Kidney (tissue), 14 donors: ENCODE data around the gene EXPH5. TPM values are rescaled to one million over a fixed set of nuclear protein-coding genes. Genes with fewer than 3 reads are reported as not detected.

Experiments used
- DNase-seq, 5 donors: peaks; one replicate each; pipeline ENCODE4 v3.0.0-alpha.2; 2013 to 2020
- FAIRE-seq: peaks from 2 replicates; lab custom pipeline; 2012; peaks lifted over from hg19 to GRCh38; lab: Jason Lieb, UNC
- H3K27ac ChIP-seq, 2 donors: one replicate each; pipeline ENCODE4 v1.7.0; 2013; ENCODE audit warnings: low read depth in 2 of 2, low read length in 2 of 2, inconsistent platforms in 1 of 2
- H3K27me3 ChIP-seq: one replicate; pipeline ENCODE4 v1.7.1; 2013; ENCODE audit warnings: low read length, inconsistent platforms; ENCODE audit not compliant: control insufficient read depth, insufficient read depth
- H3K36me3 ChIP-seq, 3 donors: one replicate each; pipeline versions ENCODE4 v1.7.0 to v1.7.1; 2013; ENCODE audit warnings: low read length in 3 of 3, control low read depth in 1 of 3, inconsistent platforms in 1 of 3; ENCODE audit not compliant: insufficient read depth in 3 of 3, control insufficient read depth in 2 of 3
- H3K4me1 ChIP-seq, 3 donors: one replicate each; pipeline versions ENCODE4 v1.7.0 to v1.7.1; 2013; ENCODE audit warnings: low read length in 3 of 3, inconsistent platforms in 1 of 3, low read depth in 1 of 3; ENCODE audit not compliant: control insufficient read depth in 2 of 3, insufficient read depth in 2 of 3
- H3K4me3 ChIP-seq, 3 donors: one replicate each; pipeline versions ENCODE4 v1.7.0 to v1.8.1; 2013; ENCODE audit warnings: low read length in 3 of 3, control low read depth in 1 of 3, inconsistent platforms in 1 of 3
- H3K9ac ChIP-seq, 3 donors: one replicate each; pipeline versions ENCODE4 v1.7.0 to v1.7.1; 2013; ENCODE audit warnings: low read length in 3 of 3, control low read depth in 1 of 3, inconsistent platforms in 1 of 3
- H3K9me3 ChIP-seq, 3 donors: one replicate each; pipeline versions ENCODE4 v1.7.0 to v1.7.1; 2013; ENCODE audit warnings: low read length in 3 of 3, control low read depth in 1 of 3, inconsistent platforms in 1 of 3; ENCODE audit not compliant: control insufficient read depth in 2 of 3, insufficient read depth in 1 of 3
- intact Hi-C: fragments of 100-400 bp; cut with DNase I; formaldehyde crosslinking; loops from one replicate; pipeline ENCODE4 v1.11.1; 2022
- polyA plus RNA-seq: library from polyadenylated mRNA; stranded (reverse); fragments of 350-450 nt; fragmentation: Illumina TruSeq; extraction: RNeasy Lipid Tissue Mini Kit (QIAGEN cat#74804); gene quantifications from one replicate; pipeline ENCODE4 v1.2.3, GENCODE V29; 2014; ENCODE audit warnings: low read depth, low replicate concordance; ENCODE audit not compliant: insufficient read depth
- total RNA-seq: library from RNA; stranded (reverse); fragmentation: NEBNext Ultra II Directional; extraction: Animal tissue kit (Norgen Biotek cat#: 25700); gene quantifications from one replicate; pipeline ENCODE4 v1.2.1, GENCODE V29; 2021
- TF ChIP-seq, protein P1 (sequence below): IDR thresholded peaks from 3 replicates; pipeline ENCODE4 v1.5.1; 2012; ENCODE audit warnings: mild to moderate bottlenecking, moderate library complexity, borderline replicate concordance; ENCODE audit not compliant: insufficient read depth; ENCODE audit errors: extremely low read depth
- donor health status: control.
- donor health status: control.
- donor health status: control.
- donor health status: control.
- donor health status: control.
- donor health status: DM: yes; HTN: yes; CAD: no.
- donor health status: Normal renal cell carcinoma (clear cell type).

Gene EXPH5
- total and polyA plus RNA-seq, 2 donors from 2014 or later = 2.2 to 9.5 TPM

DNA sequence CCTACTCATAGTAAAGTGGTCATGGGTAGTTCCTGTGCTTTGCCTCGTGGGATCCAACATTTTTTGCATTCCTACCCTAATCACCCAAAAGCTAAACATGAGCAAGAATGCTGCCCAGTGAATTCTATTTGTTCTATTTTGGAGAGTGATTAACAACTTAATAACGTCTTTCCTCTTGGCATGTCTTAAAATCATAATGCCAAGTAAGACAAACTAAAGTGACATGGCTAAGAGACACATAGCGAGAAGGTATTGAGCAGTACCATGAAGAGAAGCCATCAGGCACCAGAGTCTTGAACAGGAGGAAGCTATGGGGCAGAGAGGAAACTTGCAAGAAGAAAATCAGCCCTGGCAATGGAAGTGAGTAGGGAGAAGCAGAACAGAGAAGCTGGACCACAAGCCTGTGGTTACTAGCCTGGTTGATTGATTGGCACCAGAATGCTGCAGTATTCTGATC, 32.0 kb downstream of the EXPH5 start:
- H3K36me3 ChIP-seq = no peaks in the 10 kb centered on the region
- intact Hi-C loops = no loop called here
- TF ChIP-seq, protein P1, sequence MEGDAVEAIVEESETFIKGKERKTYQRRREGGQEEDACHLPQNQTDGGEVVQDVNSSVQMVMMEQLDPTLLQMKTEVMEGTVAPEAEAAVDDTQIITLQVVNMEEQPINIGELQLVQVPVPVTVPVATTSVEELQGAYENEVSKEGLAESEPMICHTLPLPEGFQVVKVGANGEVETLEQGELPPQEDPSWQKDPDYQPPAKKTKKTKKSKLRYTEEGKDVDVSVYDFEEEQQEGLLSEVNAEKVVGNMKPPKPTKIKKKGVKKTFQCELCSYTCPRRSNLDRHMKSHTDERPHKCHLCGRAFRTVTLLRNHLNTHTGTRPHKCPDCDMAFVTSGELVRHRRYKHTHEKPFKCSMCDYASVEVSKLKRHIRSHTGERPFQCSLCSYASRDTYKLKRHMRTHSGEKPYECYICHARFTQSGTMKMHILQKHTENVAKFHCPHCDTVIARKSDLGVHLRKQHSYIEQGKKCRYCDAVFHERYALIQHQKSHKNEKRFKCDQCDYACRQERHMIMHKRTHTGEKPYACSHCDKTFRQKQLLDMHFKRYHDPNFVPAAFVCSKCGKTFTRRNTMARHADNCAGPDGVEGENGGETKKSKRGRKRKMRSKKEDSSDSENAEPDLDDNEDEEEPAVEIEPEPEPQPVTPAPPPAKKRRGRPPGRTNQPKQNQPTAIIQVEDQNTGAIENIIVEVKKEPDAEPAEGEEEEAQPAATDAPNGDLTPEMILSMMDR = no peak
- no peak overlapping the region for H3K4me3 ChIP-seq
- H3K27me3 ChIP-seq = no peaks in the 10 kb centered on the region
- DNase-seq (peak in 1 of 5 donors; percentile 15), FAIRE-seq (no peak)
- no peak overlapping the region for H3K27ac ChIP-seq
- no peak overlapping the region for H3K9ac ChIP-seq
- peaks cover 0 to 12% (median 3%) of the 10 kb centered on the region in 3 donors for H3K4me1 ChIP-seq
- H3K9me3 ChIP-seq = no peaks in the 10 kb centered on the region

DNA sequence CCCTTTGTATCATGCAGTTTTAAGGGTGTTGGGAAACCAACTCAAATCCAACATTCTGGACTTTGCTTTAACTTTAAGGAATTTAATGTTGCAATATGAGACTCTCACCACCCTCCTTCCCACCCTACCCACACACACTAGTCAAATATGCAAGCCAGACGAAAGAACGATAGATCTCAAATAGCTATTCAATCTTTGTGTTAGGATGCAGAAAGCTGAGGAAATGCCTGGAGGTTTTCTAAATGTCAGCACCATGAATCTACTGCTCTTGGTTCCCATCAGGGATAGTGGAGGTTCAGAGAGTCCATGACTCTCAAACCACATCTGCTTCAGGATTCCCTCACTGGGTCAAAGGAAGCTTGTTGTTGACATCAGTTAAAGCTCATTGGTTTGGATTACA, 33.7 kb downstream of the EXPH5 start:
- intact Hi-C loops = no loop called here
- FAIRE-seq (no peak), DNase-seq (no peak)
- Histone ChIP-seq H3K27me3 (no peaks in the 10 kb centered on the region), H3K9ac (no peak overlapping the region), H3K4me3 (no peak overlapping the region), H3K36me3 (no peaks in the 10 kb centered on the region), H3K4me1 (peaks cover 0 to 8% (median 3%) of the 10 kb centered on the region in 3 donors), H3K27ac (no peak overlapping the region), H3K9me3 (no peaks in the 10 kb centered on the region)
- TF ChIP-seq, protein P1 = no peak

DNA sequence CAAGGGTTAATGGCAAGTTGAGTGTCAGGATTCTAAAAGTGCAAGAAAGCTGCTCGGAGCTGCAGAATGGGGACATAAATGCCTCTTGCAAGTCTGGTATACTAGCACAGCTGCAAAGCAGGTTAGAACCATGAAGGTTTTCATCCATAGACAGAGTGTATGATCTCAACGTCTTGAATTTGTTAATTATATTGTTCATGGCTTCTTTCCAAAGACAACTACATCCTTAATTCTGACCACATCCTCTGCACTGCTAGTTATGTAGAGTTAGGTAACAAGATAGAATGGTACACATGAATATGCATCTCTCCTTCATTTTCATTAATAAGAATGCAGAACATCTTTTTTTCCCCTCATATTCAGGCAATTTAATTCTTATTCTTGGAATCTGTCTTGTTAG, 34.2 kb downstream of the EXPH5 start:
- Histone ChIP-seq H3K27me3 (no peaks in the 10 kb centered on the region), H3K4me1 (peaks cover 0 to 8% (median 3%) of the 10 kb centered on the region in 3 donors), H3K27ac (no peak overlapping the region), H3K4me3 (no peak overlapping the region), H3K36me3 (no peaks in the 10 kb centered on the region), H3K9me3 (no peaks in the 10 kb centered on the region), H3K9ac (no peak overlapping the region)
- TF ChIP-seq, protein P1 = no peak
- FAIRE-seq = no peak
- intact Hi-C loops = no loop called here
- DNase-seq = peak in 2 of 5 donors; percentile 16 to 18

DNA sequence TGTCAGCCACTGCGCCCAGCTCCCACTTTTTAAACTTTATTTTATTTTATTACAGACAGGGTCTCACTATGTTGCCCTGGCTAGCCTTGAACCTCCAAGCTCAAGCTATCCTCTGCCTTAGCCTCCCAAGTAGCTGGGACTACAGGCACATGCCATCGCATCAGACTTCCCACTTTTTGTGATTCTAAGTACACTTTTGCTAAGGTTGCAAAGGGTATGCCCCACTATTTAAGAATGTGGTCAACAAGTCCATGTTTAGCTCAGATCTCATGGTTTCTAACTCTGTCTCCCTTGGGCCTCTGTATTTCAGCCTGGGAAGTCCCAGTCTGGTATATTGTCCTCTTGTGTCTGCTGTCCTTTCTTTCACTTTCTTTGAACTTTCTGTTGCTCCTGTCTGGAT, 35.3 kb downstream of the EXPH5 start:
- H3K36me3 ChIP-seq = no peaks in the 10 kb centered on the region
- no peak overlapping the region for H3K9ac ChIP-seq
- FAIRE-seq (no peak), DNase-seq (no peak)
- no peaks in the 10 kb centered on the region for H3K27me3 ChIP-seq
- peaks cover 0 to 8% (median 3%) of the 10 kb centered on the region in 3 donors for H3K4me1 ChIP-seq
- TF ChIP-seq, protein P1 = no peak
- H3K27ac ChIP-seq = no peak overlapping the region
- H3K4me3 ChIP-seq = no peak overlapping the region
- H3K9me3 ChIP-seq = no peaks in the 10 kb centered on the region
- intact Hi-C loops = no loop called here
